SK-N-MC (cell line): ENCODE measurements around the gene ANXA1.

Source experiments
- DNase-seq: peaks from one replicate; pipeline ENCODE4 v3.0.0-alpha.2; 2011; ENCODE audit warnings: low read depth, low spot score
- H3K27ac ChIP-seq: fragments of 200-600 bp; sonication (generic); 2 replicates; pipeline ENCODE4 v1.5.1; 2016; ENCODE audit warnings: mixed run types
- H3K36me3 ChIP-seq: fragments of 200-600 bp; sonication (generic); 2 replicates; pipeline ENCODE4 v1.6.1; 2017; ENCODE audit warnings: antibody characterized with exemption, low read length, mixed read lengths; ENCODE audit not compliant: insufficient read depth
- H3K4me3 ChIP-seq: fragments of 200-600 bp; sonication (generic); 2 replicates; pipeline ENCODE4 v1.5.1; 2016
- H3K9ac ChIP-seq: fragments of 200-600 bp; sonication (generic); 2 replicates; pipeline ENCODE4 v1.8.0; 2017; ENCODE audit warnings: mixed run types, mixed read lengths; ENCODE audit not compliant: insufficient read length
- H3K9me3 ChIP-seq: fragments of 200-600 bp; sonication (generic); 2 replicates; pipeline ENCODE4 v1.6.1; 2017; ENCODE audit warnings: low read depth, mild to moderate bottlenecking, antibody characterized with exemption, low read length, moderate library complexity, mixed read lengths
- EZH2 ChIP-seq: fragments of 200-600 bp; sonication (generic); IDR thresholded peaks from one replicate; pipeline ENCODE4 v1.6.1; 2017; ENCODE audit warnings: antibody characterized with exemption
- FOXP2 ChIP-seq: optimal IDR thresholded peaks from 2 replicates; pipeline ENCODE3; 2011; ENCODE audit warnings: mild to moderate bottlenecking, moderate library complexity; ENCODE audit not compliant: insufficient read depth; ENCODE audit errors: extremely low read length, control extremely low read depth
- POLR2AphosphoS5 ChIP-seq: IDR thresholded peaks from 2 replicates; pipeline ENCODE4 v1.6.1; 2012; ENCODE audit warnings: mild to moderate bottlenecking, low read depth, low read length, borderline replicate concordance

ANXA1 gene

DNA sequence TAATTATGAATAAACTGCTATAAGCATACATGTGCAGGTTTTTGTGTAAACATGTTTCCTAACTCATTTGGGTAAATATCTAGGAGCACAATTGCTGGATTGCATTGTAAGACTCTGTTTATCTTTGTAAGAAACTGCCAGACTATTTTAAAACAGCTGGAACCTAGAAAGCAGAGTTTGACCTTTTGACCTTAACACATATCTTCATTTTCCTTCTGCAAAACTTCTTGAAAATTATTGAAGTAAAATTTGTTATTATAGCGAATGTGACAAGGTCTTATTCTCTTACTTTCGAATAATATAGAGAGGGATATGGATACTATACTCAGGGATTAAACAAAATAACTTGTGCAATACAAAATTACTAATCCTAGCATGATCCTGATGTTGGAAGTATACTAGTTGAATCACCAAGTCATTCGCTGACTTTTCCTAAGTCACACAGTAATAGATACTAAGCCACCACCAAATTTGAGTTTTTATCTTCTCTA, 3.2 kb upstream of the ANXA1 start:
- Histone ChIP-seq H3K27ac (peak overlapping the region; percentile 95), H3K36me3 (no peaks in the 10 kb centered on the region), H3K9ac (no peak overlapping the region), H3K4me3 (no peak overlapping the region), H3K9me3 (no peaks in the 10 kb centered on the region)
- no peak for DNase-seq
- TF ChIP-seq EZH2 (no peak), FOXP2 (no peak), POLR2AphosphoS5 (no peak)

- no peak for TF ChIP-seq POLR2AphosphoS5
- TF ChIP-seq FOXP2 = no peak
- TF ChIP-seq EZH2 = no peak
- Histone ChIP-seq H3K4me3 (peak overlapping the region; percentile 72), H3K9ac (peak overlapping the region; percentile 81), H3K27ac (peak overlapping the region; percentile 95), H3K9me3 (no peaks in the 10 kb centered on the region), H3K36me3 (peaks cover 3% of the 10 kb centered on the region)
- no peak for DNase-seq
Measured at GRCh38 chr9:73149371-73150067, 2.1 kb upstream of the ANXA1 start.

DNA sequence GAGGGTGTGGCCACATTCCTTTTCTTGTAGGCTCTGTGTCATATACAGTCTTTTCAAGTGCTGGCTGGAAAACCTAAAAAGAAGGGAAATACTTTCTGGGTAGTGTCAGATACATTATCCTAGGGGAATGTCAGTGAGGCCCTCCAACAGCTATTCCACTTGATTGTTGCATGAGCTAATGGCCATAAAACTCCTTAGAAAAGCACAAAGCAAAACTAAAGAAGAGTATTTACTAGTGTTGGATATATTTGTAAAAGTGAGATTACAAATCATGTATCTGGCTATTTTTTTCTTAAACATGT, 829 bp downstream of the ANXA1 start:
- H3K9me3 ChIP-seq = no peaks in the 10 kb centered on the region
- peak overlapping the region; percentile 73 for H3K9ac ChIP-seq
- TF ChIP-seq POLR2AphosphoS5 (no peak), FOXP2 (no peak), EZH2 (no peak)
- H3K4me3 ChIP-seq = peak overlapping the region; percentile 85
- peak overlapping the region; percentile 72 for H3K27ac ChIP-seq
- peaks cover 20% of the 10 kb centered on the region for H3K36me3 ChIP-seq
- DNase-seq = no peak

DNA sequence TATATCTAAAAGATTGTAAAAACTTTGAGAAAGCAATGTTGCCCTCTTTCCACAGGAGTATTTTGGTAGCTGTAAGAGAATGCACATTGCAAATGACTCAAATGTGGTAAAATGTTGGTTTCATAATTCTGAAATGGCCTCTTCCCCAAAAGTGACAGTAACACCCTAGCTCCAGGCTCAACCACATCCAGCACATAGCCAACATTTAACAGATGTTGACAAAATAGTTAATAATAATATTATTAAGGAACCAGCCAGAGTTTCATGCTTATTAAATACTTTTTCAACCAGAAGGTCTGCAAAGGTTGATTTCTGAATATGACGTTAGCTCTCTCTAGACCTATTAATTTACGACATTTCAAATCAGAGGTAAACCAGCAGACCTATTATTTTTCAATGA, 1.3 kb downstream of the ANXA1 start:
- Histone ChIP-seq H3K9me3 (no peaks in the 10 kb centered on the region), H3K4me3 (peak overlapping the region; percentile 85), H3K27ac (peak overlapping the region; percentile 72), H3K9ac (peak overlapping the region; percentile 73), H3K36me3 (peaks cover 24% of the 10 kb centered on the region)
- no peak for DNase-seq
- TF ChIP-seq POLR2AphosphoS5 (no peak), FOXP2 (no peak), EZH2 (no peak)

DNA sequence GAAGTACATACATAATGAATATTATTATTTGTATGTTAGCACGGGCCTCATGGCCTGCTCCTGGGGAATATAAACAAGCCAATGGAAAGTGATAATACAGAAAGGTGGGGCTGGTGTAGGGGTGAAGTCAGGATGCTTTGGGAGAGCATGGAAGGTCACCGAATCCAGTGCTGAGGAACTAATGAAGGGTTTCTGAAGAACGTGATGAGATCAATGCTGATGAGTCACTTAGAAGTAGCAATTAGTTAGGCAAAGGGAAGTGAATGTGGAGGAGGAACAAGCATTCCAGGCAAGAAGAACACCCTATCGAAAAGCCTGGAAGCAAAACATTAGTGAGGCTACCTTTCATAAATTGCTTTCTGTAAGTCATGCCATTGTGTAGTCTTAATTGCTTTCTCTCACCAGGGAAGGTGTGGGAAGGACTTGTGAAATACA, 2.1 kb downstream of the ANXA1 start:
- no peak for TF ChIP-seq FOXP2
- TF ChIP-seq EZH2 = no peak
- no peak for TF ChIP-seq POLR2AphosphoS5
- Histone ChIP-seq H3K4me3 (peak overlapping the region; percentile 85), H3K27ac (peak overlapping the region; percentile 72), H3K36me3 (peaks cover 33% of the 10 kb centered on the region), H3K9me3 (no peaks in the 10 kb centered on the region), H3K9ac (peak overlapping the region; percentile 73)
- DNase-seq = no peak

- H3K9me3 ChIP-seq = no peaks in the 10 kb centered on the region
- DNase-seq = no peak
- peak overlapping the region; percentile 72 for H3K27ac ChIP-seq
- TF ChIP-seq POLR2AphosphoS5 (no peak), FOXP2 (no peak), EZH2 (no peak)
- H3K36me3 ChIP-seq = peaks cover 37% of the 10 kb centered on the region
- peak overlapping the region; percentile 85 for H3K4me3 ChIP-seq
- peak overlapping the region; percentile 73 for H3K9ac ChIP-seq
Measured at GRCh38 chr9:73154271-73154670, 2.6 kb downstream of the ANXA1 start.

DNA sequence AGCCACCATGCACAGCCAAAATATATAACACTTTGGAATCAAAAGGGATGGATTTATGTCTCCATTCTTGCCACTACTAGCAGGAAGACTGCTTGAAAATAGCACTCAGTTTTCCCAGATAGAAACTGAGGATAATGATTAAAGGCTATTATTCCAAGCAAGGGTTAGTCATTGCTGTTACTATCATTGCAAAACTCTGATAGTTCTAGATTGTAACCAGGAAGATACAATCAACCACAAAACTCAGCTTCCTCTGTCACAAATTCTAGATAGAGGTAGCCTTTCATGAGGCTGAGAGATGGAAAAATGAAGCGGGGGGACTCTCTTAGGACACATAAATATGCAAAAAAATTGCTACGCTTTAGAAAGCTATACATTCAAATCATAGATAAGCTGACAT, 3.1 kb downstream of the ANXA1 start:
- DNase-seq = no peak
- Histone ChIP-seq H3K36me3 (peaks cover 42% of the 10 kb centered on the region), H3K27ac (peak overlapping the region; percentile 72; the same call in 1 of the 2 replicates), H3K9me3 (no peaks in the 10 kb centered on the region), H3K4me3 (peak overlapping the region; percentile 85), H3K9ac (no peak overlapping the region)
- no peak for TF ChIP-seq FOXP2

- peaks cover 48% of the 10 kb centered on the region for H3K36me3 ChIP-seq
- peak overlapping the region; percentile 25 for H3K9ac ChIP-seq
- peak overlapping the region; percentile 85 for H3K4me3 ChIP-seq
- DNase-seq = no peak
- TF ChIP-seq FOXP2 (no peak), POLR2AphosphoS5 (no peak), EZH2 (no peak)
- H3K27ac ChIP-seq = peak overlapping the region; percentile 72; the same call in 1 of the 2 replicates
- H3K9me3 ChIP-seq = no peaks in the 10 kb centered on the region
Measured at GRCh38 chr9:73155377-73155776, 3.7 kb downstream of the ANXA1 start.
